ENCODE results near the gene ETS2. TPM values are rescaled to one million over a fixed set of nuclear protein-coding genes. Genes with fewer than 3 reads are reported as not detected.
"Not testable (repeated sequence)": the region's sequence is repeated elsewhere in the genome, so short reads cannot be mapped to it uniquely, and the experiment has no call there.

Gene ETS2
- total RNA-seq, 2 experiments from 2014 or later: 28.7 to 30.3 TPM

GRCh38 chr21:38816400-38816977, 10.8 kb downstream of the ETS2 start:
- Mint-ChIP-seq H3K4me3 (no peak overlapping the region), H3K36me3 (peaks cover 74% of the 10 kb centered on the region), H3K27me3 (no peaks in the 10 kb centered on the region), H3K9me3 (no peaks in the 10 kb centered on the region), H3K27ac (no peak overlapping the region), H3K4me1 (peaks cover 5% of the 10 kb centered on the region)
- DNase-seq: no peak

DNA sequence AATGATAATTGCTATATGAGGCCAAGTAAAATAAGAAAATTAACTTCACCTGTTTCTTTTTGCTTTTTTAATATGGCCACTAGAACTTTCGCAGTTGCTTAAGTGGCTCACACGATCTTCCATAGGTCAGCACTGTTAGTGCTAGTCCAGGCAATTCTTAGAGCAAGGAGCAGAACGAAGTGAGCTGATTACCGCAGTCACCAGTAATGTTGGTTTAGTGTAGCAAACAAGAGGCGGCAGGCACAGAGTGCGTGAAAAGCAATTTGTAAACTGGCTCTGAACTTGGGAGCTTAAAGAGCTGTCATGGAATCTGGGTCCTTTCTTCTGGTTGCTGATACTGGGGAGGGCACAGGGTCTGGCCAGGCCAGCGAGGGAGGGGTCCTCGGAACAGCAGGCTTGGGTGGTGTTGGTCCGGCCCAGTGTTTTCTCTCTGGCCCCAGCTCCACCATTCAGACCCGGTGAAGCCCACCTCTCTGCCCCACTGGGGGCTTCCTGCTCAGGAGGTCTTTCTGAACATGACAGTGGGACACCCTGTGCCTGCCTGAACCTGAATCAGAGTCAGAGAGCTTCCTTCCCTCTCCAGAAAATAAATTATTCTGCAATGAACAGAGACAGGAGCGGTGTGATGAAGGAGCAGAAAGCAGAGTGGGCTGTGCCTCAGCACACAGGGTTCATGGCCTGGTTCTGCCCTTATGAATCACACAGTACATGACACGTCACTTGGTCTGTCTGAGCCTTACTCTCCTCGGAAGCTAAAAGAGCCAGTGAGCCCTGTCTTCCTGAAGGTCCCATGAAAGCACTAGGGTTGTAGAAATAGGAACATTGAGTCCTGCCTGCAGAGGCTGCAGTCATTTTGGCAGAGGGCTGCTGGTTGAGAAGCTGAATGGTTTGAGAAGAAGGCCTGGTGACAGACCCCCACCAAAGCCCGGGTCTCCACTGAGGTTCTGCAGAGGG, 11.9 kb downstream of the ETS2 start:
- H3K27ac Mint-ChIP-seq: no peak overlapping the region
- H3K4me3 Mint-ChIP-seq: no peak overlapping the region
- peaks cover 79% of the 10 kb centered on the region for H3K36me3 Mint-ChIP-seq
- H3K9me3 Mint-ChIP-seq: no peaks in the 10 kb centered on the region
- no peak for DNase-seq
- H3K4me1 Mint-ChIP-seq: peaks cover 2% of the 10 kb centered on the region
- H3K27me3 Mint-ChIP-seq: no peaks in the 10 kb centered on the region

DNA sequence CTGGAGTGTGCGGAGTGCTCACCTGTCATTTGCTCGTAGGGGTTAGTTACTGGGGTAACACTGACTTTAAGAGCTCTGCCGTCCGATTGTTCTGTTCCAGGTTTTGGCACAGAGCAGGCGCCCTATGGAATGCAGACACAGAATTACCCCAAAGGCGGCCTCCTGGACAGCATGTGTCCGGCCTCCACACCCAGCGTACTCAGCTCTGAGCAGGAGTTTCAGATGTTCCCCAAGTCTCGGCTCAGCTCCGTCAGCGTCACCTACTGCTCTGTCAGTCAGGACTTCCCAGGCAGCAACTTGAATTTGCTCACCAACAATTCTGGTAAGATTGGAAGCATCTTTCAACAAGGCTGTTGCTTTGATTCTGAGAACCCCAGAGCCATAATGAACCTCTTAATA, 12.6 kb downstream of the ETS2 start:
- H3K27me3 Mint-ChIP-seq: no peaks in the 10 kb centered on the region
- H3K27ac Mint-ChIP-seq: no peak overlapping the region
- DNase-seq: no peak
- H3K9me3 Mint-ChIP-seq: no peaks in the 10 kb centered on the region
- H3K4me1 Mint-ChIP-seq: peaks cover 2% of the 10 kb centered on the region
- H3K36me3 Mint-ChIP-seq: peaks cover 75% of the 10 kb centered on the region
- H3K4me3 Mint-ChIP-seq: no peak overlapping the region

DNA sequence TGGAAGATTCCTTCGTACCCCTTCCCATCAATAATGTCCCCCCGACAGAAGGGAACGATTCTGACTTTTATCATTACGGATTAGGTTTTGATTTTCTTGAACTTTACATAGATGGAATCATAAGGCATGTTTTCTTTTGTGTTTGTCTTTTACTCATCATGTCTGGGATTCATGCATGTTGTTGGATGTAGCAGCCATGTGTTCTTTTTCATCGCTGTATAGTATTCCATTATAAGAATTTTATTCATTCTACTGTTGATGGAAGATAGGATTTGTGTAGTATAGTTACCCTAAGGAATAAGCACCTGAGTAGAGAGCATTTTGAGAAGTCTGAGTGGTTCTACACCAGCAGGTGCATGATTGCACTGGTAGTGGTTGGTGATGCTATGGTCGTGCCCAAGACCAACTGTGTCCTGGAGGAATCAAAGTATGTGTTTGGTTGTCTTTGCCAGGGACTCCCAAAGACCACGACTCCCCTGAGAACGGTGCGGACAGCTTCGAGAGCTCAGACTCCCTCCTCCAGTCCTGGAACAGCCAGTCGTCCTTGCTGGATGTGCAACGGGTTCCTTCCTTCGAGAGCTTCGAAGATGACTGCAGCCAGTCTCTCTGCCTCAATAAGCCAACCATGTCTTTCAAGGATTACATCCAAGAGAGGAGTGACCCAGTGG, 13.5 kb downstream of the ETS2 start:
- Mint-ChIP-seq H3K36me3 (peaks cover 77% of the 10 kb centered on the region), H3K9me3 (no peaks in the 10 kb centered on the region), H3K4me1 (no peaks in the 10 kb centered on the region), H3K27me3 (no peaks in the 10 kb centered on the region), H3K4me3 (no peak overlapping the region), H3K27ac (no peak overlapping the region)
- DNase-seq: no peak

- Mint-ChIP-seq H3K9me3 (no peaks in the 10 kb centered on the region), H3K27ac (no peak overlapping the region), H3K4me3 (no peak overlapping the region), H3K36me3 (peaks cover 74% of the 10 kb centered on the region), H3K27me3 (no peaks in the 10 kb centered on the region), H3K4me1 (no peaks in the 10 kb centered on the region)
- DNase-seq: no peak
Observed at GRCh38 chr21:38819719-38820159, 14.0 kb downstream of the ETS2 start.

DNA sequence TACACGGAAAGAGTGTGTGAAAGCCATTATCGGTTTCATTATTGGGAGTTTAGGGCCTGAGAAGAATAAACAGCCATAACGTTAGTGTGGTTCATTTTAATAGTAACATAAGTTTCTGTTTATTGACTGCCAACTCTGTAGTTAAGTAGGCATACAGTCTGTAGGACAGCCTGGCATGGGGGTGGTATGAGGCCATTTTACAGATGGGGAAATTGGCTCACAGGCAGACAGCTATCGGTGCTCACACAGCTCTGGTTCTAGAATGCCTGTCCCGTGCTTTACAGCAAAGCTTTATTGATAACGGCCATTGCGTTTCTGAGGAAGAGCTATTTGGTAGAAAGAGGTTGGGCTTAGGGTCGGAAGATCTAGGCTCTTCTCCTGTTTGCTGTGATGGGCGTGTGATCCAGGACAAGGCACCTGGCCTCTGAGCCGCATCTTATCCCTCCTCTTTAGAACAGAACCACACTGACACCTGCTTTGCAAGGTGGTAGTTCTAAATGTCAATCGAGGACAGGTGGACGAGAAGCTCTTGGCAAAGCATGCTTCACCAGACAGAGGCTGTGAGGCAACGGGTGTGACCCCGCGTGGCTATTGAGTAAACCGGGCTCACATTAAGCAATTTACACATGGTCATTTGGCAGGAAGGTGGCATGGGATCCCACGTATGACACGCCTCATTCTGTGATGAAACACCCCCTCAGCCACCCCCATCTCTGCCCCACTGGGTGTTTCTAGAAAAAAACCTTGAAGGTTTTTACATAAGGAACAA, 14.9 kb downstream of the ETS2 start:
- DNase-seq: no peak
- no peaks in the 10 kb centered on the region for H3K9me3 Mint-ChIP-seq
- H3K4me1 Mint-ChIP-seq: no peaks in the 10 kb centered on the region
- no peak overlapping the region for H3K4me3 Mint-ChIP-seq
- H3K27ac Mint-ChIP-seq: no peak overlapping the region
- no peaks in the 10 kb centered on the region for H3K27me3 Mint-ChIP-seq
- H3K36me3 Mint-ChIP-seq: peaks cover 66% of the 10 kb centered on the region

DNA sequence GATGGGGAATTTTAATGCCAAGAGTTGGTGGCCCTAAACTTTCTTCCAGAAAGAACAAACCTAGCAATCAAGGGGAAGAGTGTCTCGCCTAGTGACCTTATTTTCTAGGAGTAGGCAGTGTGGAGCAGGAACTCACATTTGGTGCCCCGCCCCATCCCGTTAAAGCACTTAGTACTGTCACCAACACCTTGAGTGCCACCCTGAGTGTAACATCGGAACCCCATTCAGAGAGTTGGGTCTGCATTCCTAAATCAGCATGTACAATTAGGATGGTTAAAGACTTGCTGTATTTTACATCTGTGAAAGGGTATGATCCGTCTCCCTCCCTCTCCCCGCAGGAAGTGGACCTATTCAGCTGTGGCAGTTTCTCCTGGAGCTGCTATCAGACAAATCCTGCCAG, 15.5 kb downstream of the ETS2 start:
- peaks cover 65% of the 10 kb centered on the region for H3K36me3 Mint-ChIP-seq
- H3K4me1 Mint-ChIP-seq: no peaks in the 10 kb centered on the region
- H3K27me3 Mint-ChIP-seq: no peaks in the 10 kb centered on the region
- H3K9me3 Mint-ChIP-seq: no peaks in the 10 kb centered on the region
- H3K27ac Mint-ChIP-seq: no peak overlapping the region
- H3K4me3 Mint-ChIP-seq: no peak overlapping the region
- no peak for DNase-seq

DNA sequence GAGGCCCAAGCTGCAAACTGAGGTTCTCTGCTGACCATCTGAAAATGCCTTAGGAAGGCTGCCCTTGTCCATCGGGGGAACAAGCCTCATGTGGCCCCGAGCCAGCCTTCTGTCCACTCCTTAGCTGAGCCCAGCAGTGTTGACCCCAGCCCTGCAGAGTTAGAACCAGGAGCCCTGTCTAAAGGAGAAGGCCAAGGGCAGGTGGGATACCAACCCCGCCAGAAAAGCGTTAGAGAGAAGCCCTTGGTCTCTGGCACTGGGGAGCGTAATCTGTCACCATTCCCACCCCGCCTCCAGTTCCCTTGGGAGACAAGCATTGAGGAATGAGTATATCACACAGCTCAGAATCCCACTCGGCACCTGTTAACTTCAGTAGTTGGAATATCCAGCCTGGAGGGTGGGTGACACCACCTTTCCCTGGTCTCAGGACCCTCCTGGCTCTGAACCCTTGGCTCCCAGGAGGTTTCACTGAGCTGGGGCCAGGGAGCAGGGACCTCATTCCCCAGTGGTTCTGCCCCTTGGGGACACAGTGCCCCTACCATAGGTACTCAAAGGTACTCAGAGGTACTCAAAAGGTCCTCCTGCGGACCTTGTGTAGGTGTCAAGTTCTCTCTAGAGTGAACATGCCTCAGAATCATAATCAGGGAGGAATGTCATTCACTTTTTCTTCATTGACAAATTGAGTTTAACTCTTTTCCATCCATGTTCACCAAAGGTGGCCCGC, 16.4 kb downstream of the ETS2 start:
- no peaks in the 10 kb centered on the region for H3K27me3 Mint-ChIP-seq
- DNase-seq: no peak
- peaks cover 57% of the 10 kb centered on the region for H3K36me3 Mint-ChIP-seq
- H3K9me3 Mint-ChIP-seq: no peaks in the 10 kb centered on the region
- H3K27ac Mint-ChIP-seq: no peak overlapping the region
- no peaks in the 10 kb centered on the region for H3K4me1 Mint-ChIP-seq
- no peak overlapping the region for H3K4me3 Mint-ChIP-seq

- Mint-ChIP-seq H3K27me3 (no peaks in the 10 kb centered on the region), H3K27ac (no peak overlapping the region), H3K4me1 (no peaks in the 10 kb centered on the region), H3K36me3 (peaks cover 51% of the 10 kb centered on the region), H3K4me3 (no peak overlapping the region), H3K9me3 (no peaks in the 10 kb centered on the region)
- DNase-seq: no peak
Observed at GRCh38 chr21:38822778-38823238, 17.1 kb downstream of the ETS2 start.

DNA sequence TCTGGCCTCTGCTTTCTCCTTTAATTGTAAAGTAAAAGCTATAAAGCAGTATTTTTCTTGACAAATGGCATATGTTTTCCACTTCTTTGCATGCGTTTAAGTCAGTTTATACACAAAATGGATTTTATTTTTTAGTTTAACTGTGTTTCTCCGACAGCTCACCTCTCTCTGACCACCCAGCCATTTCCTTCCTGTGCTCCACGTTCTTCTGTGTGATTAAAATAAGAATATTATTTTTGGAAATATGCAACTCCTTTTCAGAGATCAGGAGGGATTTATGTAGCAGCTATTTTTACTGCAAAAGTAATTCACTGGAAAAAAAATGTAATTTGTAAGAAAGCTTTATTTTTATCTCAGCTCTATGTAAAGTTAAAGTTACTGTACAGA, 18.0 kb downstream of the ETS2 start:
- Mint-ChIP-seq H3K27me3 (no peaks in the 10 kb centered on the region), H3K4me3 (no peak overlapping the region), H3K36me3 (peaks cover 41% of the 10 kb centered on the region), H3K27ac (no peak overlapping the region), H3K4me1 (no peaks in the 10 kb centered on the region), H3K9me3 (no peaks in the 10 kb centered on the region)
- DNase-seq: no peak

DNA sequence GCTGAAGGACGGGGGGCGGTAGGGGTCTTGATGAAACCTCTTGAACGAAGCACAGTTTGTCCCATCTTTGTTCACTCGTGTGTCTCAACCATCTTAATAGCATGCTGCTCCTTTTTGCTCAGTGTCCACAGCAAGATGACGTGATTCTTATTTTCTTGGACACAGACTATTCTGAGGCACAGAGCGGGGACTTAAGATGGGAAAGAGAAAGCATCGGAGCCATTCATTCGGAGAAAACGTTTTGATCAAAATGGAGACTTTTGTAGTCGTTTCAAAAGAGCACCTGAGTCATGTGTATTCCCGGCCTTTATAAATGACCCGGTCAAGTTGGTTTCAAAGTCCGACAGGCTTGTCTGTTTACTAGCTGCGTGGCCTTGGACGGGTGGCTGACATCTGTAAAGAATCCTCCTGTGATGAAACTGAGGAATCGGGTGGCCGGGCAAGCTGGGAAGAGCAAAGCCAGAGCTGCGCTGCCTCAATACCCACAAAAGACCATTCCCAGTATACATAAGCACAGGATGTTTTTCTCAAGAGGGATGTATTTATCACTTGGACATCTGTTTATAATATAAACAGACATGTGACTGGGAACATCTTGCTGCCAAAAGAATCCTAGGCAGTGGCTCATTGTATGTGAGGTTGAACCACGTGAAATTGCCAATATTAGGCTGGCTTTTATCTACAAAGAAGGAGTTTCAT, 18.5 kb downstream of the ETS2 start:
- Mint-ChIP-seq H3K36me3 (peaks cover 36% of the 10 kb centered on the region), H3K4me3 (no peak overlapping the region), H3K27ac (no peak overlapping the region), H3K9me3 (no peaks in the 10 kb centered on the region), H3K4me1 (no peaks in the 10 kb centered on the region), H3K27me3 (no peaks in the 10 kb centered on the region)
- DNase-seq: no peak

DNA sequence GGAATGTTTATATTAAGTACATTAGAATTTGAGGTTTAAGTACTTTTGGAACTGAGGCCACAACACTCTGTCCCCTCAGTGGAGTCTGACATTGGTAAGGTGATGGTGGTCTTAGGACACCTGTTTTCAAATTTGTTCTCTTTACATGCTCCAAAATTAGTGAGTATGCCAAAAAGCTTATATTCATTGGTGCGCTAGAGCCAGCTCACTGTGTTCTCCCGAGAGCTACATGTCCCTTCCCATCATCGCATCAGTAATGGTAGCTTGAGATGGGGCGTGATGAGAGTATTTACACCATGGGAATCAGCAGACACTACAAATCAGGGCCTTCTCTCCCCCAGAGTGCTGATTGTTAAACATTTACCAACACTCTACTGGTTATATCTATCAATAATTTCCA, 19.5 kb downstream of the ETS2 start:
- H3K27me3 Mint-ChIP-seq: no peaks in the 10 kb centered on the region
- no peak overlapping the region for H3K4me3 Mint-ChIP-seq
- DNase-seq: no peak
- H3K4me1 Mint-ChIP-seq: no peaks in the 10 kb centered on the region
- H3K36me3 Mint-ChIP-seq: peaks cover 28% of the 10 kb centered on the region
- H3K27ac Mint-ChIP-seq: no peak overlapping the region
- H3K9me3 Mint-ChIP-seq: no peaks in the 10 kb centered on the region

GRCh38 chr21:38825921-38826320, 20.2 kb downstream of the ETS2 start:
- H3K27me3 Mint-ChIP-seq: no peaks in the 10 kb centered on the region
- H3K4me1 Mint-ChIP-seq: peaks cover 2% of the 10 kb centered on the region
- peaks cover 23% of the 10 kb centered on the region for H3K36me3 Mint-ChIP-seq
- H3K4me3 Mint-ChIP-seq: no peak overlapping the region
- H3K9me3 Mint-ChIP-seq: no peaks in the 10 kb centered on the region
- no peak overlapping the region for H3K27ac Mint-ChIP-seq
- DNase-seq: no peak

- peaks cover 12% of the 10 kb centered on the region for H3K36me3 Mint-ChIP-seq
- peaks cover 12% of the 10 kb centered on the region for H3K4me1 Mint-ChIP-seq
- not testable (repeated sequence) for H3K4me3 Mint-ChIP-seq, H3K27ac Mint-ChIP-seq, H3K9me3 Mint-ChIP-seq, H3K27me3 Mint-ChIP-seq, DNase-seq
Observed at GRCh38 chr21:38828111-38828510, 22.4 kb downstream of the ETS2 start.
